HepG2 (cell line): ENCODE results near the gene XPNPEP1. TPM values are rescaled to one million over a fixed set of nuclear protein-coding genes. Genes with fewer than 3 reads are reported as not detected.

Source experiments
- ATAC-seq: fragments of 200-7000 bp; cut with Tn5 transposase; 3 replicates; pipeline ENCODE4 v1.9.1; 2020; ENCODE audit warnings: mild to moderate bottlenecking, moderate library complexity
- BruUV-seq: library from RNA; stranded (reverse); fragments of 400-500 nt; replicated peaks from 2 replicates; lab custom pipeline; 2021; lab: Mats Ljungman, UMichigan
- CTCF ChIA-PET: fragments of 300-600 bp; formaldehyde crosslinking; extraction: SDS; loops from one replicate; lab custom pipeline; 2021; ENCODE audit warnings: low total read pairs, inconsistent platforms, low intra/inter-chr PET ratio; lab: Yijun Ruan, JAX
- POLR2A ChIA-PET: fragments of 350-600 bp; sonication (Branson Sonifier 250); formaldehyde crosslinking; loops from one replicate; lab custom pipeline; 2020; ENCODE audit warnings: antibody characterized with exemption, inconsistent platforms; lab: Yijun Ruan, JAX
- DNase-seq: peaks from one replicate; pipeline ENCODE4 v3.0.0-alpha.2; 2015; ENCODE audit warnings: low spot score
- FAIRE-seq: peaks from 3 replicates; lab custom pipeline; 2011; peaks lifted over from hg19 to GRCh38; lab: Jason Lieb, UNC
- H2AFZ ChIP-seq: one replicate; pipeline ENCODE4 v1.6.1; 2011; ENCODE audit warnings: low read length, inconsistent platforms
- H3K27ac ChIP-seq: fragments of 300-600 bp; 3 replicates; pipeline ENCODE4 v1.8.0; 2011; ENCODE audit warnings: mixed run types, mild to moderate bottlenecking, mixed read lengths, low read length, inconsistent platforms; ENCODE audit not compliant: insufficient read depth; ENCODE audit errors: extremely low read length
- H3K27me3 ChIP-seq, 2 experiments: fragments of 200-600 bp in 1 of 2; 2 replicates in 1 of 2; 3 replicates in 1 of 2; pipeline versions ENCODE4 v1.6.0 to v1.8.0; 2011; ENCODE audit warnings: low read length in 2 of 2, mild to moderate bottlenecking in 2 of 2, moderate library complexity in 2 of 2, inconsistent platforms in 1 of 2; ENCODE audit not compliant: insufficient read depth in 2 of 2, control insufficient read depth in 1 of 2
- H3K36me3 ChIP-seq, 2 experiments: fragments of 200-600 bp in 1 of 2; replicated peaks in 1 of 2; 2 replicates in 1 of 2; 3 replicates in 1 of 2; pipeline versions ENCODE4 v1.5.1 to v1.8.0; 2011; ENCODE audit warnings: low read length in 2 of 2, inconsistent platforms in 1 of 2; ENCODE audit not compliant: insufficient read depth in 2 of 2, control insufficient read depth in 1 of 2
- H3K4me1 ChIP-seq: 2 replicates; pipeline ENCODE4 v1.5.1; 2012; ENCODE audit warnings: low read length, inconsistent platforms; ENCODE audit not compliant: insufficient read depth
- H3K4me2 ChIP-seq: 2 replicates; pipeline ENCODE4 v1.6.0; 2011; ENCODE audit warnings: low read depth, low read length, inconsistent platforms
- H3K4me3 ChIP-seq, 3 experiments: fragments of 200-600 bp in 1 of 3; sonication (generic), shearing (Covaris generic) in 1 of 3; replicated peaks in 1 of 3; 2 replicates each; pipeline ENCODE4 v1.5.1; 2011 to 2016; ENCODE audit warnings: low read length in 3 of 3, inconsistent platforms in 2 of 3, low read depth in 2 of 3, mild to moderate bottlenecking in 2 of 3, control low read depth in 1 of 3, mixed read lengths in 1 of 3; ENCODE audit not compliant: insufficient read depth in 1 of 3
- H3K79me2 ChIP-seq: one replicate; pipeline ENCODE4 v1.6.1; 2011; ENCODE audit warnings: low read length, inconsistent platforms; ENCODE audit not compliant: insufficient read depth
- H3K9ac ChIP-seq: 2 replicates; pipeline ENCODE4 v1.6.0; 2011; ENCODE audit warnings: mild to moderate bottlenecking, low read depth, low read length, inconsistent platforms; ENCODE audit not compliant: insufficient read depth
- H3K9me3 ChIP-seq: 2 replicates; pipeline ENCODE4 v1.5.1; 2012; ENCODE audit warnings: mild to moderate bottlenecking, low read length
- H4K20me1 ChIP-seq: 2 replicates; pipeline ENCODE4 v1.6.0; 2011; ENCODE audit warnings: inconsistent platforms, mild to moderate bottlenecking, low read length, moderate library complexity; ENCODE audit not compliant: insufficient read depth
- AHDC1 ChIP-seq: sonication (generic); formaldehyde crosslinking; IDR thresholded peaks from 2 replicates; pipeline ENCODE4 v1.5.1; 2020; ENCODE audit warnings: mild to moderate bottlenecking, missing genetic modification reagents, borderline replicate concordance
- ATF3 ChIP-seq: sonication (generic); formaldehyde crosslinking; IDR thresholded peaks from 2 replicates; pipeline ENCODE4 v1.4.0; 2020; ENCODE audit warnings: missing genetic modification reagents
- CEBPG ChIP-seq: IDR thresholded peaks from 2 replicates; pipeline ENCODE4 v1.6.1; 2016
- CENPX ChIP-seq: sonication (generic); formaldehyde crosslinking; IDR thresholded peaks from 2 replicates; pipeline ENCODE4 v1.9.0; 2021; ENCODE audit warnings: mild to moderate bottlenecking, missing genetic modification reagents, moderate library complexity
- GATAD1 ChIP-seq: IDR thresholded peaks from 2 replicates; pipeline ENCODE4 v1.6.1; 2016; ENCODE audit warnings: missing genetic modification reagents, missing compliant biosample characterization
- MXI1 ChIP-seq: IDR thresholded peaks from 3 replicates; pipeline ENCODE4 v1.6.1; 2012; ENCODE audit warnings: low read depth, low read length, inconsistent platforms, borderline replicate concordance
- NKX3-1 ChIP-seq: sonication (generic); formaldehyde crosslinking; IDR thresholded peaks from 2 replicates; pipeline ENCODE4 v1.5.0; 2020; ENCODE audit warnings: missing genetic modification reagents
- SOX13 ChIP-seq, 3 experiments: fragments of 450-650 bp in 1 of 3; sonication (generic) in 1 of 3; formaldehyde crosslinking in 1 of 3; IDR thresholded peaks in 2 of 3; conservative IDR thresholded peaks in 1 of 3; 2 replicates each; pipeline versions ENCODE4 v1.5.0 to v1.6.1; 2016 to 2020; ENCODE audit warnings: antibody characterized with exemption in 1 of 3, mild to moderate bottlenecking in 1 of 3, missing compliant biosample characterization in 1 of 3, missing genetic modification reagents in 1 of 3, moderate library complexity in 1 of 3
- SRSF1 ChIP-seq: fragments of 200-400 bp; formaldehyde crosslinking; optimal IDR thresholded peaks from 2 replicates; pipeline ENCODE3; 2017; ENCODE audit warnings: mild to moderate bottlenecking, low read depth, low read length, moderate library complexity
- ZNF33B ChIP-seq: sonication (generic); formaldehyde crosslinking; IDR thresholded peaks from 2 replicates; pipeline ENCODE4 v1.5.1; 2020; ENCODE audit warnings: mild to moderate bottlenecking, missing genetic modification reagents
- ZNF354B ChIP-seq: sonication (generic); formaldehyde crosslinking; IDR thresholded peaks from 2 replicates; pipeline ENCODE4 v1.8.0; 2022; ENCODE audit warnings: mild to moderate bottlenecking, missing genetic modification reagents
- ZNF383 ChIP-seq: sonication (generic); formaldehyde crosslinking; IDR thresholded peaks from 2 replicates; pipeline ENCODE4 v1.4.0; 2020; ENCODE audit warnings: missing genetic modification reagents, mild to moderate bottlenecking, borderline replicate concordance
- ZNF432 ChIP-seq: sonication (generic); formaldehyde crosslinking; IDR thresholded peaks from 2 replicates; pipeline ENCODE4 v1.5.0; 2020; ENCODE audit warnings: missing genetic modification reagents, mild to moderate bottlenecking, borderline replicate concordance
- WGBS: methylation state at CpG from one replicate; pipeline ENCODE4 v1.1.6; 2017; ENCODE audit warnings: low lambda C conversion rate; 5-methylcytosine and 5-hydroxymethylcytosine counted together
- in situ Hi-C: cut with HindIII; loops from 2 replicates; pipeline ENCODE4 v1.10.0; 2017; ENCODE audit warnings: low pct_unique_long_range_greater_than_20kb; ENCODE audit not compliant: extremely low pct_ligation_motif_present
- intact Hi-C: fragments of 100-400 bp; cut with micrococcal nuclease; formaldehyde crosslinking; loops from one replicate; pipeline ENCODE4 v1.10.0; 2022; ENCODE audit not compliant: unreplicated experiment
- polyA plus RNA-seq, 8 experiments: library from polyadenylated mRNA; depleted of rRNA in 3 of 8; stranded (reverse) in 7 of 8; unstranded in 1 of 8; fragments of >200 nt; fragmentation: Illumina TruSeq in 4 of 8; extraction: Trizol in 4 of 8; gene quantifications; 2 replicates each; pipeline versions ENCODE4 v1.2.1 to v1.2.3, GENCODE V29; 2011 to 2016; ENCODE audit warnings: low read depth in 4 of 8, missing spikeins in 1 of 8, mixed read lengths in 1 of 8; ENCODE audit not compliant: insufficient read depth in 1 of 8
- total RNA-seq, 5 experiments: library from RNA; depleted of rRNA; stranded (reverse); fragments of >200 nt; fragmentation: Illumina TruSeq; extraction: Trizol; gene quantifications; 2 replicates each; pipeline ENCODE4 v1.2.3, GENCODE V29; 2016; ENCODE audit warnings: low read depth in 1 of 5

The XPNPEP1 gene
- total and polyA plus RNA-seq, 2 of the 13 experiments (the other 11 are each of a cell fraction or from before 2014, with no cell fraction given), result 30.3 to 55.5 TPM

- CTCF ChIA-PET, result no interaction called here
- Histone ChIP-seq H3K9ac (no peak overlapping the region), H3K79me2 (no peaks in the 10 kb centered on the region), H3K27me3 (0 out of 5 replicates have a peak, but pooled peaks cover 0 to 3% of the 10 kb centered on the region in 2 experiments), H4K20me1 (no peaks in the 10 kb centered on the region), H3K4me1 (peaks cover 28% of the 10 kb centered on the region), H3K36me3 (no peaks in the 10 kb centered on the region), H3K4me3 (no peak overlapping the region), H3K27ac (no peak overlapping the region), H2AFZ (no peak overlapping the region), H3K9me3 (no peaks in the 10 kb centered on the region), H3K4me2 (no peak overlapping the region)
- ATAC-seq (no peak), FAIRE-seq (no peak), DNase-seq (no peak)
- TF ChIP-seq SRSF1, result no peak
- intact Hi-C loops, result no loop called here
- BruUV-seq, result no TSS peak
- 85% methylated on average over 1 of the region's 1 CpG for WGBS
- POLR2A ChIA-PET, result no interaction called here
- in situ Hi-C loops, result no loop called here
These were observed 9.1 kb upstream of the XPNPEP1 start for GRCh38 chr10:109932391-109932790.

- intact Hi-C loops, result no loop called here
- H4K20me1 ChIP-seq, result no peaks in the 10 kb centered on the region
- H3K27ac ChIP-seq, result no peak overlapping the region
- no peak for ATAC-seq
- TF ChIP-seq CENPX (CRISPR knock-in tag), result no peak
- TF ChIP-seq ATF3 (CRISPR knock-in tag), result no peak
- no peak for TF ChIP-seq ZNF383 (CRISPR knock-in tag)
- no peak for TF ChIP-seq ZNF432 (CRISPR knock-in tag)
- TF ChIP-seq MXI1, result no peak
- TF ChIP-seq ZNF354B (CRISPR knock-in tag), result no peak
- no peak for TF ChIP-seq ZNF33B (CRISPR knock-in tag)
- TF ChIP-seq GATAD1 (CRISPR knock-in tag), result no peak
- no peak for TF ChIP-seq AHDC1 (CRISPR knock-in tag)
- no peak for TF ChIP-seq CEBPG (CRISPR knock-in tag)
- TF ChIP-seq SOX13 (IDR thresholded peaks at IDR 0.05), result no peak
- no peak for TF ChIP-seq SOX13 (CRISPR knock-in tag; conservative IDR thresholded peaks at IDR 0.05 in 1 of 2, IDR thresholded peaks at IDR 0.05 in 1 of 2)
- no peak for TF ChIP-seq NKX3-1 (CRISPR knock-in tag)
- TF ChIP-seq, all 625 proteins: peak for 0
- Histone ChIP-seq H3K36me3 (no peaks in the 10 kb centered on the region), H3K4me3 (no peak overlapping the region), H3K27me3 (peaks cover 1 to 9% of the 10 kb centered on the region in 2 experiments; a peak in 1 of 5 replicates), H2AFZ (no peak overlapping the region), H3K4me2 (no peak overlapping the region), H3K79me2 (no peaks in the 10 kb centered on the region), H3K9ac (no peak overlapping the region), H3K4me1 (peaks cover 28% of the 10 kb centered on the region), H3K9me3 (no peaks in the 10 kb centered on the region)
- POLR2A ChIA-PET, result no interaction called here
- in situ Hi-C loops, result no loop called here
- DNase-seq, result no peak
- BruUV-seq, result no TSS peak
- no peak for FAIRE-seq
- CTCF ChIA-PET, result no interaction called here
- whole genome bisulfite sequencing, result 94% methylated on average over 1 of the region's 1 CpG
These were observed 7.9 kb upstream of the XPNPEP1 start for GRCh38 chr10:109931163-109931562.
